ENCODE data around the gene CLEC7A.

CLEC7A gene

DNA sequence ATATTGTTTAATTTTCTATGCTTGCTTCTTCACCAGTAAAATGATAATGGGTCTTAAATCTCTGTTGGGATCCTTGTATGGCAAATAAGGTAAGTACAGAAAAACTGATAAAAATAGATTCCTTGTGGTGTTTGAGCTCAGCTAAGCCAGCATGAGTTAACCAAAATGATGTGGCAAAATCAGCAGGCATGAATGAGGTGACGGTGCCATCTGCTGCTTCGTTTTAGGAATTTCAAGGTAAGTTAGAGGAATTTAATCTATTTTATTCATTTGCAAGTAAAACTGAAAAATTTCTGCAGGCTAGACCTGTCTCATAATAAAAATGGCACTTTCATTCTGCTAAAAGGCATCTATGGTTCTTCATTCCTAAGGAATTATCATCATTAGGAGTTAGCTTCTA lies 10.0 kb upstream of the CLEC7A start:
- DNase-seq (ENCODE audit: low read depth) = peak; percentile 11

DNA sequence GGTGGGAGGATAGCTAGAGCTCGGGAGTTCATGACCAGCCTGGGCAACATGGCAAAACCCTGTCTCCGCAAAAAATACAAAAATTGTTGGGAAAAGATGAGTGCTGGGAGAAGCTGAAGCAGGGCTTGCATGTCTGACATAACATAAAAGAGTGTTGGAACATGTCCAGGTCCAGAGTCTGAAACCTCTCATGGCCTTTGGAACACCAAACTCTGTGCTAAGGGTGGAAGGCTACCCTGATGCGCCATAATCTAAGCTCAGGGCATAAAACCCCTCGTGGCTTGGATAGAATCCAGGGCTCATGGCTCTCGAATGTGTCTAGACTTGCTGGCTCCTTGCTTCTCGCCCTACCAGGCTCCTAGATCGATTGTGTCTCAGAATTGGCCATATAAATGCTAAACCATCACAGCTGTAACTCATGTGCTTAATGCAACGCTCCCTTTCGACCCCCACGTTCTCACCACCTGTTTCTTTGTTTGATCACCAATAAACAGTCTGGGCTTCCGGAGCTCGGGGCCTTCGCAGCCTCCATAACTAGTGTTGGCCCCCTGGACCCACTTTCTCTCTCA lies 6.7 kb upstream of the CLEC7A start:
- DNase-seq (ENCODE audit: low read depth) = no peak

DNA sequence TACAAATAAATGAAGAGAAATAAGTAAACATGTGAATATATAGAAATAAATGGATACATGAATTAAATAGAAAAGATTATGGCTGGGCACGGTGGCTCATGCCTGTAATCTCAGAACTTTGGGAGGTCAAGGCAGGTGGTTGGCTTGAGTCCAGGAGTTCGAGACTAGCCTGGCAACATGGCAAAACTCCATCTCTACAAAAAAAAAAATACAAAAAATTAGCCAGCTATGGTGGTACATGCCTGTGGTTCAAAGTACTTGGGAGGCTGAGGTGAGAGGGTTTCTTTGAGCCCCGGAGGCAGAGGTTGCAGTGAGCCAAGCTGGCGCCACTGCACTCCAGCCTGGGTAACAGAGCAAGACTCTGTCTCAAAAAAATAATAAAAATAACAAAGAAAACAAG lies 5.1 kb upstream of the CLEC7A start:
- no peak for DNase-seq (ENCODE audit: low read depth)

DNA sequence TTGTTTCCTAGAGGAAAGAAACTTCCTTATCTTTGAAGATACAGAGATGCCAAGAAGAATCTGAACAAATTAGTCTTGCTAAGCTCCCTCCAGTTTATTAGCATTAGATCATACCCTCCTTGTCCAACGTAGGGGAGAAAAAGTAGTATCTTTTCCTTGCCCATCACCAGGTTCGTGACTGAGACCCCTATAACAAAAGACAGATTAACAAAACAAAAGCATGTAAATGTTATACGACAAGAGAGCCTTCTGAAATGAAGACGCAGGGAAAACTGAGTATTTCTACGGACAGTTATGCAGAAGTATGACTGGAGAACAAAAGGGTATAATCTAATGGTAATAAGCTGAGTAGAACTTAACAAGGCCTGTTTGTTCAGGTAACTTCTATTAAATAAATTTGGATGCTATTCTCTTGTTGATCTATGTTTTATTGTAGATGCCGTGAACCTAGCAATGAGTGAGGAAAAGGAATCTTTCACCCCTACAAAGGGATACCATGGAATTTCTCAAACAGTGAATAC lies 2.9 kb upstream of the CLEC7A start:
- no peak for DNase-seq (ENCODE audit: low read depth)

DNA sequence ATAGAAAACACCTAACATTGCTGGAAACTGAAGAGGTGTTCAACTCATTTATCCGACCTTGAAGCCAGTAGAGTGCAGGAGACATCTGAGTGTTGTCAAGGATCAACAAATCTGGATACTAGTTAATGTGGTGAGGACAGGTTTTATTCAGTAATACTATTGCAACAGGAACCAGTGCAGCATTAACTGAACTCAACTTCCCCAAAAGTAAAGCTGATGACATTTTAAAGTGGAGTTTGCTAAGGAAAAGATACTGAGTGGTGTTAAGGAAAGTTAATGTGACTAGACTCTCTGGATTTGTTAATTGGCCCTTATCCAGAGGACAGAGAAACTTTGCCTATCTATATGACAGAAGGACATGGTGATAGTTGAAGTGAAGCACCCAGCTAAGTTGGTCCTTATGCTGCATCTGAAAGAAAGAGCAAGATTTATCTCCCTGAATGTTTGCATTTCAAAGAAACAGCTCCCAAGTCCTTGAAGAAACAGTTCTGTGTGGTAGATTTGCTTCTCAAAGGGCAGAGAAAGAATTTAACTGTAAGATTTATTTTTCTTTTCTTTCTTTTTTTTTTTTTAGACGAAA lies 1.2 kb upstream of the CLEC7A start:
- no peak for DNase-seq (ENCODE audit: low read depth)

DNA sequence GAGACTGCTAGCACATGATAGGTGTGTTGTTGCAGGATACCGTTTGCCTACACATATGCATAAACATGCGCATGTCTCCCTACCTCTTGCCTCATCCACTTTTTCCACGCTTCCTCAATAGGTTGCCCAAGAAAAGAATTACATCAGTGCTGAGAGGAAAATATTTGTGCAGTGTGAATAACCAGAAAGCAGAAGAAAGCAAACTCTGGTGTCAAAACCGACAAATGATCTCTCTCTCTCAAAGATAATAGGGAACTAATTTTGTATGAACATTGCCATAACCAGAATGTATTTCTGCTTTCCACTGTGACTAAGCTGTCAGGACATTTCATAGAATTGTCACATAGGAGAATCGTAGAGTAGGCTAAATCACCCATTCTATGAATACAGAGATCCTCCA lies 1.3 kb downstream of the CLEC7A start:
- DNase-seq (ENCODE audit: low read depth) = no peak

DNA sequence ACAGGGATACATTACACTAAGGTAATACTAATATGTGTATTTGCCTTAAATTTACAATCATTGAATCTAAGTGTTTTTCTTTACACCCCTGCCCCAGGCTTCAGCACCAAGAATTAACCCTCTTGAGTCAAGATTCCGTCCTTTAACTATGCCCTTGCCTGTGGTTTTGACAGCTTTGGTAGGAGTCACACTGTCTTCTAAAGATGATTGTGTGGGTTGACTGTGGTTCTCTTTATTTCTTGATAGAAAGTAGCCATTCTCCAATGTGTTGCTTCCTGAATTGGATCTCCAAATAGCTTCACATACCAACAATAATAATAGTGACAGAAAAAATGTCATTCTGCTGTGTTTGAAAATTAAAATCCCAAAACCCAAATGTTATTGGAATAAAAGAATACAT lies 3.6 kb downstream of the CLEC7A start:
- DNase-seq (ENCODE audit: low read depth) = no peak

DNA sequence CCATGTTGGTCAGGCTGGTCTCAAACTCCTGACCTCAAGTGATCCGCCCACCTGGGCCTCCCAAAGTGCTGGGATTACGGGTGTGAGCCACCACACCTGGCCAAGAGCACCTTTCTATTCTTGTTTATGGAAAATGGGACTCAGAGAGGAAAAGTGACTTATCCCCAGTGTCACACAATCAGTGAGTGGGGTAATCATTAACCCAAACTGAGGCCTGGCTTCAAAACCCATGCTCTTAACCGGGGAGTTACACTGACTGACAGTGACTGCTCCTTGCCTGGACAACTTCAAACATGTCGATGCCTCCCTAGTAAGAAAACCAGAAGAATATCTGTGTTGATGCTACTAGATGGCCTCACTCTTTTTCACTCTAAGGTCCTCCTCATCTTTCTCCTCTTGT lies 7.3 kb downstream of the CLEC7A start:
- DNase-seq (ENCODE audit: low read depth) = no peak

DNA sequence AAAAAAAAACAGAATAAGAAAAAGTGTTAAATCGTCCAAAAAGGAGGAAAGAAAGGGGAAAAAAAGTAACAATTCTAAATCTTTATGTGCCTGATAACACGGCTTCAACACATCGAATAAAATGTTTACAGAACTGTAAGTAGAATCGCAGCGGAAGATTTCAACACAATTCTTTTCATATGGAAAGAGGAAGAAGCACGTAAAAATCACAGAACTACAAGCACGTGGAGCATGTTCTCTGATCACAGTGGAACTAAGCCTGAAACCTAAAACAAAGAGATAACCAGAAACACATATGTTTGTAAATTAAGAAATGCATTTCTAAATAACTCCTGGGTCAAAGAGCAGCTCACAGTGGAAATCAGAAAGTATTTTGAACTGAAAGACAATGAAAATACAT lies 8.7 kb downstream of the CLEC7A start:
- no peak for DNase-seq (ENCODE audit: low read depth)

DNA sequence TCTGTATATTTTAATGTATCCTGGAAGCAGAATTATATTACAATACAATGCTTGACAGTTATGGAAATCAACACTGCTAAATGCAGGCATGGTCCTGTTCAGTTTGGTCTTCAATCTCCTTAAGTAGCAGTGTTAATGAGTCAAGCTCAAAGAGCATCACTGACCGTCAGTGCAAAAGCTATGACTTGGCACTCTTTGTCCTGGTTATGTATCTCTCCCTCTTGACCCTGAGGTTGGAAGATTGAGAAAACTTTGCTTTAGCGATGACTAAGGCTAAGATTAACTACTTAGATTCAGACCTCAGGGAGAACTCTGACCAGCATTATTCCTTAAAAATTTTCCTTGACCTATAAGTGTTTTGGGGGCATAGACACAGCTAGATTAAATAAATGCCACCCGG lies 10.9 kb downstream of the CLEC7A start:
- DNase-seq (ENCODE audit: low read depth) = no peak

DNA sequence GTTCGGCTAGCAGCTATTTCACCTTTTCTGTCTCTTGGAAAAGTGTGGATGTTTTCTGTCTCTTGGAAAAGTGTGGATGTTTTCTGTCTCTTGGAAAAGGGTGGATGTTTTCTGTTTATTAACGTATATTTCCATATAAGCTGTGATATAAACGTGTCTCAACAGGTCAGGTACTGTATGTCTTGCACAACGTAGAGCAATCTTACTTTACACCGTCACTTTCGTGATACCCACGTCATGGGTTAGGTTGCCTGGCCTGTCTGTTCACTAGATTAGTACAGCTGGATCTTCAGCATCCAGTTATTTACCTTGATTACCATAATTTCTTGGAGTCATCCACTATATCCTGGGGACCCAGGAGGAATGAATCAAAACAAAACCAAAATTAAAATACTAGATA lies 14.1 kb downstream of the CLEC7A start:
- no peak for DNase-seq (ENCODE audit: low read depth)

DNA sequence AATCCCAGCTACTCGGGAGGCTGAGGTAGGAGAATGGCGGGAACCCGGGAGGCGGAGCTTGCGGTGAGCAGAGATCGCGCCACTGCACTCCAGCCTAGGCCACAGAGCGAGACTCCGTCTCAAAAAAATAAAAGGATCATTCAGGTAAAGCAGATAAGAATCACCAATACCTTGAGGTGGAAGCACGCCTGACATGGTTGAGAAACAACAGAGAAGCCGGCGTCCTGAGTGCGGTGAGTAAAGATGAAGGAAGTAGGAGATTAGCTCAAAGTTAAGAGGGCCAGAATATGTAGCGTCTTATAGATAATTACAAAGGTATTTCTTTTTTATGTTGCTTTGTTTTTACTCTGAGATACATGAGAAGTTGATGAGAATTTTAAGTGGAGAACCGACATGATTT lies 14.7 kb downstream of the CLEC7A start:
- DNase-seq (ENCODE audit: low read depth) = no peak

DNA sequence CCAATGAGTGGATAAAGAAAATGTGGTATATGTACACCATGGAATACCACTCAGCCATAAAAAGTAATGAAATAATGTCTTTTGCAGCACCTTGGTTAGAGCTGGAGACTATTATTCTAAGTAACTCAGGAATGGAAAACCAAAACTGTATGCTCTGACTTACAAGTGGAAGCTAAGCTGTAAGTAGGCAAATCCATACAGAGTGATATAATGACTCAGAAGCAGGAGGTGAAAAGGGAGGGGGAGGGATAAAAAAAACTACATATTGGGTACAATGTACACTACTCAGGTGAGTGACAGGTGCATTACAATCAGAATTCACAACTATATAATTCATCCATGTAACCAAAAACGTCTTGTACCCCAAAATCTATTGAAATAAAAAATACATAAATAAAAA lies 16.1 kb downstream of the CLEC7A start:
- no peak for DNase-seq (ENCODE audit: low read depth)

DNA sequence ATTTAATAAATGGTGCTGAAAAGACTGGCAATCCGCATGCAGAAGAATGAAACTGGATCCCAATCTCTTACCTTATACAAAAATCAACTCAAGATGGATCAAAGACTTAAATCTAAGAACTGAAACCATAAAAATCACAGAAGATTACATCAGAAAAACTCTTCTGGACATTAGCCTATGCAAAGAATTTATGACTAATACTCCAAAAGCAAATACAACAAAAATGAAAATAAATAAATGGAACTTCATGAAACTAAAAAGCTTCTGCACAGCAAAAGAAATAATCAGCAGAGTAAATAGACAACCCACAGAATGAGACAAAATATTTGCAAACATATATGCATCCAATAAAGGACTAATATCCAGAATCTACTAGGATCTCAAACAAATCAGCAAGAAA lies 16.9 kb downstream of the CLEC7A start:
- DNase-seq (ENCODE audit: low read depth) = no peak

DNA sequence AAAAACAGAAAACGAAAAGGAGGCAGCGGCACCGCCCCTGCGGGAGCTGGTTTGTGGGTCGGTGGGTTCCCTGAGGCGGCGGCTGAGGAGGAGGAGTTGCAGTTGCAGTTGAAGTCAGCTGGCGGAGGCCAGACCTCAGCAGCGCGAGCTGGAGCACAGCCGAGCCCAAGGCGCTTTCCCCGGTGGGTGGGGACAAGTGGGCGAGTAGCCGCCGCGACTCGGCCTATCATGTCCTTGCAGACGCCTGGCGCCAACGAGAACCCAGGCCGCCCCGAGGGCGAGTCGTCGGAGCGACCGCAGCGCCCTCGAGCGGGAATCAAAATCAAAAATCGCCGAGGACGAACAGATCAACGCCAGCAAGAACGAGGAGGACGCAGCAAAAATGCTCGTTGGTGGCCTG lies 18.5 kb downstream of the CLEC7A start:
- DNase-seq (ENCODE audit: low read depth) = no peak

DNA sequence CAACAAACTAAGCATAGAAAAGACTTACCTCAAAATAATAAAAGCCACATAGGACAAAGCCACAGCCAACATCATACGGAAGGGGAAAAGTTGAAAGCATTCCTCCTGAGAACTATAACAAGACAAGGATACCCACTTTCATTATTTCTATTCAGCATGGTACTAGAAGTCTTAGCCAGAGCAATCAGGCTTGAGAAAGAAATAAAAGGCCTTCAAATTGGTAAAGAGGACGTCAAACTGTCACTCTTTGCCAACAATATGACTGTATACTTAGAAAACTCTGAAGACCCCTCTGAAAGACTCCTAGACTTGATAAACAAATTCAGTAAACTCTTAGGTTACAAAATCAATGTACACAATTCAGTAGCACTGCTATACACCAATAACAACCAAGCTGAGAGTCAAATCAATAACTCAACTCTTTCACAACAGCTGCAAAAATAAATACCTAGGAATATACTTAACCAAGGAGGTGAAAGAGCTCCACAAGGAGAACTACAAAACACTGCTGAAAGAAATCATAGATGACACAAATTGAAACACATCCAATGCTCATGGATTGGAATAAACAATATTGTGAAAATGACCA lies 19.6 kb downstream of the CLEC7A start:
- DNase-seq (ENCODE audit: low read depth) = no peak

DNA sequence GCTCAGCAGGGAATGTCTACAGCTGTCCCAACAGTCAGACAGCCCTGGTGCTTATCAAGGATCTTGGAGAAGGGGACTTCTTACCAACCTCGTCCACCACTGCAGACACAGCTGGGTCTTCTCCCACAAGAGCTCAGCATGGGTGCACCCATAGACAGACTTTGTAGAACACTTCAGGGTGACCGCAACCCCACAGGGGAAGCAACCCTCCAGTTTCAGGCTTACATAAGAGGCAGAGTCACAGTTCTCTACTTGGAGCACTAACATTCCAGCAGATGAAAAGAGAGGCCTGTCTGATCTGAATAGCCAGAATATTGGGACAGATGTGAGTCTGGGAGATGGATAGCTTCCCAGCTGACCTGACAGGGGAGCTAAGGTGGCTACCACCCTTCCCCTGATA lies 27.7 kb downstream of the CLEC7A start:
- no peak for DNase-seq (ENCODE audit: low read depth)

DNA sequence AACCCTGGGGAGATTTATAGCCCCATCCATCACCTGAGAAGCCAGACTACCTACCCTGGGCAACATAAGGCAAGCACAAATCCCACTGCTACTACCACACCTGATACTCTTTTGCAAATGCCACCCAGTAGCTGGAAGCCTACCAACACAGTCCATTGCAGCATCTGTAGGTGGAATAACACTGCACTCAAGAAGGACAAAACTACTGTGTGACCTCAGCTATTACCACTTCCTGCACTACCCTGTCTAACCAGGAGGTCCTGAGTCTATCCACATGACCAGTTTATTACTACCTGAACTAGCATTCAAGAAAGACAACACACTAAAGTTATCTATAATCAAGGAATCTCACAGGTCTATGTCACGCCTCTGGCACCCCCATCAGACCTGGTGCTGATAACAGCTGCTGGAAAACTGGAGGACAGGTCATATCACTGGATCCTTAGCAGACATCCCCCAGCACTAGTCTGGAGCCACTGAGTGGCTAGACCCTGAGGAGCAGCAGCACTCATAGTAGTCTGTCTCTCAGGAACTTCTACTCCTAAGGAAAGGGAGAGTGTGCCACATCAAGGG lies 28.3 kb downstream of the CLEC7A start:
- DNase-seq (ENCODE audit: low read depth) = no peak

DNA sequence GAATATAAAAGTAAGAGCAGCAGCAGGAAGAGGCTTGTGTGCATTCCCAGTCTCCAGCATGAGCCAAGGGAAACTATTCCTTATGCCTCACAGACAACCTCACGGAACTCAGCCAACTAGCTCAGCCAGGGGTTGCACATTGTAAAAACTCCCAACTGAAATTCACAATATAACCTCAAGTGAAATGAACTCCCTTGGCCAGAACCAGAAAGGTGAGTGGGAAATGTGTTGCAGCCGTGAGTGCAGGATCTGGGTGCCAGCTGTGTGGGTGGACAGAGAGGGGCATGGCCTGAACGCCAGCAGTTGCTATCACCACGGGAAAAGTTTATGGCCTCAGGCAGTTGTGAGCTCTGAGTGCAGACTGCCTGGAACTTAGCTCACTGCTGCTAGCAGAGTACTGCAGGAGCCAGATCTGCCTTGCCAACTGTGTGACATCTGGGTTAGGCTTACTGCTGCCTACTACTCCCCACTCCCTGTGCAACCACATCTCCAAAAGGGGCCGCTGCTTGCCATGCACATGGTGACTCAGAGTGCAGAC lies 28.9 kb downstream of the CLEC7A start:
- DNase-seq (ENCODE audit: low read depth) = no peak

DNA sequence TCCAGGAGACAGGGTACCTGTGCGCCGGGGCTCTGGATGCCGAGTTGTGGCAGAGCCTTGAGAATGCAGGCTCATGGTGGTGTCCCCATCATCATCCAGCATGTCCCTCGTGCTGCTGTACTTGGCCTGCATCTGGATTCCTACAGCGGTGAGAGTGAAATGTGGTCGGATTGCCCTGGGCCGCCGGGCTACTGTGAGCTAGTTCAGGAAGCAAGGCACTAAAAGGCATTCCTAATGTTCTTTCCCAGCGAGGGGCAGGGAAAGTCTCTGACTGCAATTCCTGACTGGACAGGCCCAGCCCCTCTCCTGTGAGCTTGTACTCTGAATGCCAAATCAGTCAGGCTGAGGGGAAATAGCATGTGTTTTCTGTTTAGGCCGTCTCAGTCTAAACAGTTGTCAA lies 31.2 kb downstream of the CLEC7A start, which contains the start of gene CLEC1A:
TSS of gene CLEC1A (minus strand) at position 195 of the 400 bp plus-strand sequence. CDS start at position 132, 63 bp downstream.
- DNase-seq (ENCODE audit: low read depth) = no peak

DNA sequence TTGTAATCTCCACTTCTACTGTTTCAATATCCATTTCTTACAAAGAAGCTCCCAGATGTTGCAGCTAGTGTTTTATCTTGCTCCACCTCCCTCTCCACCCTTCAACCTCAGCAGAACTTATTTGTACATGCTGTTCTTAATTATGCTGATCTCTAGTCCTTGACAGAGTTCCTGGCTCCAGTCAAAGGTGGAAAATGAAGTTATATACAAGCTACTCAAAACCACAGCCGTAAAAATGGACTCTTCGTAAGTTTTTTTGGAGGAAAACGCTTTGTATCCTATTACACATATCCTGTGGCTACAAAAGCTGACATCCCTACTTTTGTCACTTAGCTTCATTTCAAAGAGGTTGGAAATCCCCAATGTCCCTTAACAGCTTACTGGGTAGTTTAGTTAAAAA lies 32.5 kb downstream of the CLEC7A start:
- no peak for DNase-seq (ENCODE audit: low read depth)

DNA sequence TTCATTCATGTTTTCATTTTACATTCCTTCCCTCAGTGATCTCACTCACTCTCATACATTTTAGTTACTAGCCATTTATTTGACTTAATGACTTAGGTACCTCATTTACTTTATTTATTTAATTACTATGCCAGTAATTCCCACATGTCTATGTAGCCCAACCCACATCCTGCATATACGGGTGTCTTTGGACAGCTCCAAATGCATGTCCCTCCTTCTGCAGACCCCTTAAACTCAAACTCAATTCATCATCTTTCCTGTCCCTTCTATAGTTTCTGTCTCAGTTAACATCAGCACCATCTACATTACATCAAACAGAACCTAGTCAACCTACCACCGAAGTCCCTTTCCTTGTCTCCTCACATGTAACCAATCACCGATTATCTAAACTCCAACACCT lies 34.0 kb downstream of the CLEC7A start:
- DNase-seq (ENCODE audit: low read depth) = no peak

All from T follicular helper cell (primary cell).